ENCODE data around the gene HPS4. TPM values are rescaled to one million over a fixed set of nuclear protein-coding genes. Genes with fewer than 3 reads are reported as not detected.

The HPS4 gene
- polyA plus RNA-seq, 2 of the 4 experiments (the other 2 are of a cell fraction), result 12.7 to 30.2 TPM

- DNase-seq (ENCODE audit: low read depth in 1 of 2, low spot score in 1 of 2) (no peak), FAIRE-seq (no peak), ATAC-seq (no peak)
- Histone ChIP-seq H3K4me3 (no peak overlapping the region), H3K9me3 (no peaks in the 10 kb centered on the region), H3K27ac (no peak overlapping the region), H3K4me1 (peaks cover 18% of the 10 kb centered on the region), H3K4me2 (no peak overlapping the region)
- ChIA-PET POLR2A (no interaction called here), CTCF (interaction anchor here (1.1 kb wide), 1 partner anchor 110 kb away, joined by 3 read pairs; no protein-coding TSS in a partner anchor)
- no peak for TF ChIP-seq TFCP2L1 (CRISPR knock-in tag; IDR thresholded peaks at IDR 0.05)
- no peak for TF ChIP-seq KDM1A (IDR thresholded peaks at IDR 0.05; ENCODE audit: low read depth)
- no peak for TF ChIP-seq MAZ (IDR thresholded peaks at IDR 0.05; ENCODE audit: borderline replicate concordance, low read depth, low read length)
- TF ChIP-seq CBX8 (IDR thresholded peaks at IDR 0.05), result no peak
- TF ChIP-seq CHD4 (IDR thresholded peaks at IDR 0.05; ENCODE audit: borderline replicate concordance), result no peak
- TF ChIP-seq HDAC2 (IDR thresholded peaks at IDR 0.05), result no peak
- no peak for TF ChIP-seq FOSL2 (IDR thresholded peaks at IDR 0.05)
- TF ChIP-seq FOSL2 (CRISPR knock-in tag; IDR thresholded peaks at IDR 0.05), result no peak
- TF ChIP-seq JUNB (IDR thresholded peaks at IDR 0.05), result no peak
- TF ChIP-seq KDM5A (IDR thresholded peaks at IDR 0.05), result no peak
- TF ChIP-seq NPAS2 (CRISPR knock-in tag; IDR thresholded peaks at IDR 0.05; ENCODE audit: borderline replicate concordance), result no peak
- no peak for TF ChIP-seq RNF2 (IDR thresholded peaks at IDR 0.05; ENCODE audit: borderline replicate concordance, low read depth)
- TF ChIP-seq MYC (IDR thresholded peaks at IDR 0.05; ENCODE audit: borderline replicate concordance, low read length), result no peak
- no peak for TF ChIP-seq JUN (IDR thresholded peaks at IDR 0.05)
- TF ChIP-seq POLR2A (IDR thresholded peaks at IDR 0.05; ENCODE audit: low read length), result no peak
Measured at GRCh38 chr22:26474682-26475081, 8.9 kb downstream of the HPS4 start.

GRCh38 chr22:26471522-26471921 is 12.1 kb downstream of the HPS4 start:
- no peak for FAIRE-seq
- peak overlapping the region; percentile 45 for H3K4me2 ChIP-seq
- peaks cover 18% of the 10 kb centered on the region for H3K4me1 ChIP-seq
- peak; percentile 57 to 76 for DNase-seq (ENCODE audit: low read depth in 1 of 2, low spot score in 1 of 2)
- CTCF ChIA-PET, result interaction anchor here (2.2 kb wide), 1 partner anchor 11 kb away, joined by 20 read pairs; no protein-coding TSS in a partner anchor
- peak overlapping the region; percentile 70 to 81 for H3K27ac ChIP-seq
- no peak overlapping the region for H3K4me3 ChIP-seq
- H3K9me3 ChIP-seq, result no peaks in the 10 kb centered on the region
- 27% methylated on average over 4 of the region's 5 CpGs for WGBS (ENCODE audit: missing lambda C conversion rate)
- POLR2A ChIA-PET, result interaction anchor here (1.2 to 1.9 kb wide), 2 partner anchors 10 to 12 kb away, joined by 4 to 8 read pairs; partner anchors contain the start of genes HPS4 and SRRD
- TF ChIP-seq EP300 (IDR thresholded peaks at IDR 0.05) (peak in 1 of 2 experiments; percentile 28; a peak in 1 of 5 replicates), FOSL2 (IDR thresholded peaks at IDR 0.05) (no peak), FOSL2 (CRISPR knock-in tag; IDR thresholded peaks at IDR 0.05) (peak; percentile 73), FOXS1 (CRISPR knock-in tag; IDR thresholded peaks at IDR 0.05) (no peak), SMC3 (IDR thresholded peaks at IDR 0.05) (no peak), CHD4 (IDR thresholded peaks at IDR 0.05; ENCODE audit: borderline replicate concordance) (no peak), POLR2AphosphoS2 (conservative IDR thresholded peaks at IDR 0.05; ENCODE audit: low read length) (no peak), GATA3 (IDR thresholded peaks at IDR 0.05; ENCODE audit: borderline replicate concordance) (no peak), JUNB (IDR thresholded peaks at IDR 0.05) (peak; percentile 42; the same call in 1 of the 2 replicates), HDAC2 (IDR thresholded peaks at IDR 0.05) (no peak)
- TF ChIP-seq, protein P1, sequence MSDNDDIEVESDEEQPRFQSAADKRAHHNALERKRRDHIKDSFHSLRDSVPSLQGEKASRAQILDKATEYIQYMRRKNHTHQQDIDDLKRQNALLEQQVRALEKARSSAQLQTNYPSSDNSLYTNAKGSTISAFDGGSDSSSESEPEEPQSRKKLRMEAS (IDR thresholded peaks at IDR 0.05), result peak; percentile 23; the same call in 1 of the 2 replicates
- peak; percentile 95 to 99 for ATAC-seq

GRCh38 chr22:26470807-26471206 is 12.8 kb downstream of the HPS4 start:
- POLR2A ChIA-PET, result interaction anchor here (1.2 to 1.9 kb wide), 2 partner anchors 11 to 13 kb away, joined by 4 to 8 read pairs; partner anchors contain the start of genes HPS4 and SRRD
- Histone ChIP-seq H3K27ac (peak overlapping the region; percentile 70 to 81), H3K4me2 (peak overlapping the region; percentile 45; the same call in 2 of the 3 replicates), H3K9me3 (no peaks in the 10 kb centered on the region), H3K4me3 (no peak overlapping the region), H3K4me1 (peaks cover 18% of the 10 kb centered on the region)
- TF ChIP-seq EP300 (IDR thresholded peaks at IDR 0.05), result no peak
- peak; percentile 70 for TF ChIP-seq MAFK (IDR thresholded peaks at IDR 0.05; ENCODE audit: partially characterized antibody)
- no peak for DNase-seq (ENCODE audit: low read depth in 1 of 2, low spot score in 1 of 2)
- CTCF ChIA-PET, result interaction anchor here (1.0 to 2.2 kb wide), 3 partner anchors 10 to 73 kb away, joined by 3 to 20 read pairs (median 4); no protein-coding TSS in a partner anchor
- FAIRE-seq, result no peak
- 96% methylated on average over 2 of the region's 2 CpGs for WGBS (ENCODE audit: missing lambda C conversion rate)
- no peak for ATAC-seq

DNA sequence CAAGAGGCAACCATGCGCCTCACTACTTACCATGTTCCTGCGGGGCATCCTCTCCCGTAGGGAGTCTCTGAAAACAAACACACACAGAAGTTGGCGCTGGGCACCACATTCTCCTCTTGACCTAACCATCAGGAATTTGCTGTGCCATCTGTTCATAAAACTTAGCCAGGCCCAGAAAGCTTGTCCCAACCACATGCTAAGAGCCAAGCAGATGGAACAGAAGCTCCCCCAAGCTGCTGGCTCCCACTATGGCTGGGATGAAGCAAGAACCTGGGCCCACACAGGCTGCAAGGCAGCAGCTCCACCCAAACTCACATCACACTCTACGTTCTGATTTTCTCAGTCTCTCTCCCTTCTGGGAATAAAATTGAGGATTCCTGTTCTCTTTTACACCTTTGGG is 17.4 kb downstream of the HPS4 start:
- Histone ChIP-seq H3K4me1 (peaks cover 7% of the 10 kb centered on the region), H3K27ac (no peak overlapping the region), H3K4me2 (no peak overlapping the region), H3K9me3 (no peaks in the 10 kb centered on the region), H3K4me3 (no peak overlapping the region)
- POLR2A ChIA-PET, result no interaction called here
- DNase-seq (ENCODE audit: low read depth in 1 of 2, low spot score in 1 of 2) (no peak), FAIRE-seq (no peak), ATAC-seq (no peak)
- CTCF ChIA-PET, result interaction anchor here (0.5 to 1.3 kb wide), 3 partner anchors 25 to 98 kb away, joined by 3 read pairs; no protein-coding TSS in a partner anchor
- 94% methylated on average over 5 of the region's 5 CpGs for WGBS (ENCODE audit: missing lambda C conversion rate)
- TF ChIP-seq FOXS1 (CRISPR knock-in tag; IDR thresholded peaks at IDR 0.05), result no peak
- no peak for TF ChIP-seq ZFP36 (IDR thresholded peaks at IDR 0.05; ENCODE audit: borderline replicate concordance, partially characterized antibody)

Measured in A549 (cell line).